ENCODE data around the gene PIP5K1C. TPM values are rescaled to one million over a fixed set of nuclear protein-coding genes. Genes with fewer than 3 reads are reported as not detected.

The PIP5K1C gene
- total RNA-seq, 1 experiment from 2014 or later, result 20.0 TPM

Other genes starting within 250 kb of the PIP5K1C start
- gene SMIM24, start 219.9 kb downstream of the PIP5K1C start, total RNA-seq (2021), result not detected in 2 replicates
- not detected in 2 replicates for gene SMIM44, start 217.0 kb downstream of the PIP5K1C start, total RNA-seq (2021)
- 7.7 and 11.7 TPM in 2 replicates for gene DOHH, start 199.8 kb downstream of the PIP5K1C start, total RNA-seq (2021)
- gene FZR1, start 194.2 kb downstream of the PIP5K1C start, total RNA-seq (2021), result 57.0 and 60.4 TPM in 2 replicates
- gene TEKTIP1, start 161.3 kb downstream of the PIP5K1C start, total RNA-seq (2021), result 4.7 and 4.9 TPM in 2 replicates
- 62.0 and 70.0 TPM in 2 replicates for gene MFSD12, start 142.9 kb downstream of the PIP5K1C start, total RNA-seq (2021)
- 115 and 136 TPM in 2 replicates for gene HMG20B, start 127.5 kb downstream of the PIP5K1C start, total RNA-seq (2021)
- 0.13 TPM in 1 of 2 replicates, not detected in the other for gene GIPC3, start 115.0 kb downstream of the PIP5K1C start, total RNA-seq (2021)
- gene TBXA2R, start 93.6 kb downstream of the PIP5K1C start, total RNA-seq (2021), result 0.38 TPM in 1 of 2 replicates, not detected in the other
- gene CACTIN, start 73.7 kb downstream of the PIP5K1C start, total RNA-seq (2021), result 17.2 and 18.6 TPM in 2 replicates
- gene TJP3, start 7.9 kb upstream of the PIP5K1C start, total RNA-seq (2021), result 56.8 and 71.5 TPM in 2 replicates
- gene APBA3, start 61.2 kb upstream of the PIP5K1C start, total RNA-seq (2021), result 16.0 and 22.1 TPM in 2 replicates
- 31.6 and 42.0 TPM in 2 replicates for gene MRPL54, start 62.2 kb upstream of the PIP5K1C start, total RNA-seq (2021)
- not detected in 2 replicates for gene RAX2, start 71.8 kb upstream of the PIP5K1C start, total RNA-seq (2021)
- not detected in 2 replicates for gene MATK, start 85.9 kb upstream of the PIP5K1C start, total RNA-seq (2021)
- not detected in 2 replicates for gene ZFR2, start 168.6 kb upstream of the PIP5K1C start, total RNA-seq (2021)
- not detected in 2 replicates for gene ATCAY, start 180.2 kb upstream of the PIP5K1C start, total RNA-seq (2021)
- gene NMRK2, start 232.6 kb upstream of the PIP5K1C start, total RNA-seq (2021), result not detected in 2 replicates